GM21619 (cell line): ENCODE data around the gene TNFRSF9.
"Not testable (repeated sequence)": the region's sequence is repeated elsewhere in the genome, so short reads cannot be mapped to it uniquely, and the experiment has no call there.

ENCODE experiments used
- ATAC-seq: cut with Tn5 transposase; IDR thresholded peaks from one replicate; pipeline ENCODE4 v1.9.1; 2021; ENCODE audit not compliant: unreplicated experiment

The TNFRSF9 gene

DNA sequence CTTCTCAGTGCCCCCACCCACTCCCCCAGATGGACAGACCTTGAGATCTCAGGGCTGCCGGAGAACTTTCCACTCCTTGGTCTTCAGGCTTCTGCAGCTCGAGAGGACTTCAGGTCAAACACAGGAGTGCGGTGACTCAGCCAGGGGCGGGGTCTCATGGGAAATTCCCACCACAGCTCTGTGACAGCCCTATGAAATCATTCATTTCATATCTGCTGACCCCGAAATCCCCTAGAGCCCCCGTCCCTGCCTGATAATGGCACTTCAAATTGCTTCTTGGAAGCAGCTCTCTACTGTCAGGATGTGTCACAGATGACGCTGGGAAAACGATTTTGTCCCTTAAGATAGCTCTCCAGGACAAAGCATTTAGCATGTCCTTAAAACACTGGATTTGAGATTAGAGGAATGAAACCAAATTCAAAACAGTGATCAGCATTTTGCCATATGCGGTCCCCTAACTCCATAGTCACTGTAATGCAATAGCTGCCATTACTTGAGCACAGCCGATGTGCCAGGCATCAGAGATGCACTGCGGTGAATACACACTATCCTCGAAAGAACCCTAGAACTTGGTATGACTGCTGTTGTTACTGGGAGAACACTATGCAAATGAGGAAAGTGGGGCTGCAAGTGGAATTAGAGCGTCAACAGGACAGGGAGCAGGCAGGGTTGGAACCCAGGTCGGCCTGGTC, at the start of gene TNFRSF9:
TNFRSF9 (minus strand) TSS at position 95 of the 692 bp plus-strand sequence. CDS start 845 bp downstream, outside the sequence.
- peak; percentile 65 for ATAC-seq

GRCh38 chr1:7989762-7990428, 49.3 kb upstream of the TNFRSF9 start:
- ATAC-seq, result no peak

DNA sequence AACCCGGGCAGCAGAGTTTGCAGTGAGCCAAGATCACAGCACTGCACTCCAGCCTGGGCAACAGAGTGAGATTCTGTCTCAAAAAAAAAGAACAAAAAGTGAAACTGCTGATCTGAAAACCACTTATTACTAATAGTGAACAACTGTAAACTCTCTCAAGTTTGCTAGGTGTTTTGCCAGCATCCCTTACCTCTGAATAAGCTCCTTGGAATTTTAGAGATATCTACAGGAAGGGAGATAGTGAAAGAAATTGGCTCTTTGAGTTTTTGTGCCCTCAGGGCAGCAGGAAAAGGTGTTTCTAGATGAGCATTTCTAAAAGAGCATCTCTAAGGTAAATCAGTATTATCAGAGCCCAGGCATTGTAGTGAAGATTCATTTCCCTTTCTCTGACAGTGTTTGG, 47.9 kb upstream of the TNFRSF9 start:
- no peak for ATAC-seq

DNA sequence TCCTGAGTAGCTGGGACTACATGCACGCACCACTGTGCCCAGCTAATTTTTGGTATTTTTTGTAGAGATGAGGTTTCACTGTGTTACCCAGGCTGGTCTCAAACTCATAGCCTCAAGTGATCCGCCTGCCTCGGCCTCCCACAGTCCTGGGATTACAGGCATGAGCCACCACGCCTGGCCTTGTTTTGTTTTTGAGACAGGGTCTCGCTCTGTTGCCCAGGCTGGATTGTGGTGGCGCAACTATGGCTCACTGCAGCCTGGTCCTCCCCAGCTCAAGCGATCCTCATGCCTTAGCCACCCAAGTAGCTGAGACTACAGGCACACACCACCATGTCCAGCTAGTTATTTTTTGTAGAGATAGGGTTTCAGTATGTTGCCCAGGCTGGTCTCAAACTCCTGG, 46.9 kb upstream of the TNFRSF9 start:
- ATAC-seq, result no peak

GRCh38 chr1:7985851-7986612, 45.4 kb upstream of the TNFRSF9 start:
- no peak for ATAC-seq

DNA sequence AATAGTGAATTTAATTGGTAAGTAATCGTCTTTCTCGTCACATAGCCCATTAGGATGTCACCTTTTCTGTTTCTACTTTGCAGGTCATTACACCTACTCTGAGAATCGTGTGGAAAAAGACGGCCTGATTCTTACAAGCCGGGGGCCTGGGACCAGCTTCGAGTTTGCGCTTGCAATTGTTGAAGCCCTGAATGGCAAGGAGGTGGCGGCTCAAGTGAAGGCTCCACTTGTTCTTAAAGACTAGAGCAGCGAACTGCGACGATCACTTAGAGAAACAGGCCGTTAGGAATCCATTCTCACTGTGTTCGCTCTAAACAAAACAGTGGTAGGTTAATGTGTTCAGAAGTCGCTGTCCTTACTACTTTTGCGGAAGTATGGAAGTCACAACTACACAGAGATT, 44.2 kb upstream of the TNFRSF9 start:
- no peak for ATAC-seq

DNA sequence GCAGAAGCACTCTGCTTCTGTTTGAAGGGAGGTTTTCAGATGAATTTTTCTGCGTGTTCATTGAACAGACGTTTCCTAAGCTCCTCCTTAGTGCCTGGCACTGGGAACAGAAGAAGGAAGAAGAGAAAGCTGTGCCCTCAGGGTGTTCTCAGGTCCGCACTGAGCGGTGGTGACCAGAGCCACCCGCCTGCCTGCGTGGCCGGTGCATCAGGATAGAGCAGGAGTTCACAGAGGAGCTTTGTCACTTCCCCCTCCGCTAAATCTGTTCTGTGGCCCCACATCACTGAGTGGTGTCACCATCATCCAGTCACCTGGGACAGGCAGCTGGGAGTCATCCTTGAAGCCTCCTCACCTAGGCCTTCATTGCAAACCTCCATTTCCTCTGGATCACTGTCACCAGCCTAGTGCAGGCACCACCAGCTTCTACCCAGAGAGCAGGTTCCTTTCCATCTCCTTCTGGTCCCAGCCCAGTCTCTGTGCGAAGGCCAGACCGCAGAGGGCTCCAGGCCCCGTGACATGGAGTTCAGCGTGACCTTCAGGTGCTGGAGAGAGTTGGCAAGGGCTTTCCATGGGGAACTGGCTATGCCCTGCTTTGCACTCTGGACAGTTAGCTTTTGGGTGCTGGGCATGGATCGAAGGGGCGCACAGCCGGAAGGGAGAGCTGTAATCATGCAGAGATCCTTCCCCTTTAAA, 42.6 kb upstream of the TNFRSF9 start:
- no peak for ATAC-seq

- no peak for ATAC-seq
Observed at GRCh38 chr1:7980984-7981383, 40.3 kb upstream of the TNFRSF9 start.

DNA sequence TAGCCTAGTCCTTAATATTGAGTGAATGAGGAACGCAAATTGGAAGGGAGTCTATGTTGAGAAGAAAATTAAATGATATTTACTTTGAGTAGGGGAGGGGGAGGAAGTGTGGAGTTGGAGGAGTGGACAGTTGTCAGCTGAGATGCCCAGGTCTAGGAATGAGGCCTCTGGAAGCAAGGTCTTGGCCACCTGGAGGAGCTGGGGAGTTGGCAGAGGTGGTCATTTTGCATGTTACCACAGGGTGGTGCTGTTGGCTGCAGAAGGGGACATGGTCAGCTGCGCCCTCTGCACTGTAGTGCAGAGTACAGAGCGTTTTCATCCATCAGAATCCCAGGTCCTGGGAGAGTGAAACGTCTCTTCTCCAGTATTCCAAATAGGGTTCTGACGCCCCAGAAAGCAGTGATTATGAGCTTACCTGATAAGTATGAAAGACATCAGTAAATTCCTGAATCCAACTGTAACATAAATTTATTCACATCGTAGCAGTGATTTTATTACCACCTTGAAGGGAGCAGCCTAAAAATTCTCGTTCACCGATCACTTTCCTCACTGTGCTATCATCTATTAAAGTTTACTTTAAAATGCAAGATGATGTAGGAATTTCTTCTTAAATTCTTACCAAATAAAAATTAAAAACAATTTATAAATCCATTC, 34.7 kb upstream of the TNFRSF9 start:
- ATAC-seq, result no peak

- no peak for ATAC-seq
Observed at GRCh38 chr1:7973086-7973485, 32.4 kb upstream of the TNFRSF9 start.

DNA sequence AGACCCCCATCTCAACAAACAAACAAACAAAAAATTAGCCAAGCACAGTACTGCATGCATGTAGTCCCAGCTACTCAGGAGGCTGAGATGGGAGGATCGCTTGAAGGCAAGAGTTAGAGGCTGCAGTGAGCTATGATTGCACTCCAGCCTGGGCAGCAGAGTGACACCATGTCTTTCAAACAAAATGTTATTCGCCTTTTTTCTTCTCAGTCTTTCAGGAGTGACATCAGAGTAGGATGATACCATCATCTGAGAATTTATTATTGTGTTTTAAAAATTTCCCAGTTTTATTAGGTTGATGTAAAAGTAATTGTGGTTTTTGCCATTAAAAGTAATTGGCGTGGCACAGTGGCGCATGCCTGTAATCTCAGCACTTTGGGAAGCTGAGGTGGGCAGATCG, 31.6 kb upstream of the TNFRSF9 start:
- no peak for ATAC-seq

DNA sequence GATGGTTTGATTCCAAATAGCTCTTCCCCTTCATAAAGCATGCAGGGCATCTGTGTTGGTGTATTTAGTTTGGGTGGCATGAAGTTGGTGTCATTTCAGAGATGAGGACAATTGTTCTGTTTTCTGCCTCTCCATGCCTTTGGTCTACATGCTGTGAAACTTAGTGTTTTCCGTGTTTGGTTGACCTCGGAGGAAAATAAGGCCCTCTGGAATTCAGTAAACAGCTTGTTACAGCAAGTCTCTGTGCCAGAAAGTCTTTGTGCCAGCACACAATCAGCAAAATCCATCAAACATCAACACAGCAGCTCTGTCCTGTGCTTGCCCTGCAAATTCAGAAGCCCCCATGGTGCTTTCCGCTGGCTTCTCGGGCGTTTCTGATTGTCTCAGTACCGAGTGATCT, 30.4 kb upstream of the TNFRSF9 start:
- ATAC-seq, result no peak

GRCh38 chr1:7970246-7970645, 29.6 kb upstream of the TNFRSF9 start:
- ATAC-seq, result no peak

GRCh38 chr1:7967651-7968050, 27.0 kb upstream of the TNFRSF9 start:
- no peak for ATAC-seq

DNA sequence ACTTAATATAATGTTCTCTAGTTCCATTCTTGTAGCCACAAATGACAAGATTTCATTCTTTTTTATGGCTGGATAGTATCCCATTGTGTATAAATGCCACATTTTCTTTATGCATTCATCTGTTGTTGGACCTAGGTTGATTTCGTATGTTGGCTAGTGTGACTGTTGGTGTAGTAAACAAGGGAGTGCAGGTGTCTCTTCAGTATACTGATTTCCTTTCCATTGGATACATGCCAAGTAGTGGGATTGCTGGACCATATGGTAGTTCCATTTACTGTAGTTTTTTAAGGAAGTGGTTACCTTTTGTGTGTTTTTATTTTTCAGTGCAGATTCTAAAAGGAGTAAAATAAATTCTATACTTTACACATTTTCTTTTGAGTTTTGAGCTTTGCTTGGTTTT, 26.6 kb upstream of the TNFRSF9 start:
- ATAC-seq, result no peak

- no peak for ATAC-seq
Observed at GRCh38 chr1:7964476-7964875, 23.8 kb upstream of the TNFRSF9 start.

DNA sequence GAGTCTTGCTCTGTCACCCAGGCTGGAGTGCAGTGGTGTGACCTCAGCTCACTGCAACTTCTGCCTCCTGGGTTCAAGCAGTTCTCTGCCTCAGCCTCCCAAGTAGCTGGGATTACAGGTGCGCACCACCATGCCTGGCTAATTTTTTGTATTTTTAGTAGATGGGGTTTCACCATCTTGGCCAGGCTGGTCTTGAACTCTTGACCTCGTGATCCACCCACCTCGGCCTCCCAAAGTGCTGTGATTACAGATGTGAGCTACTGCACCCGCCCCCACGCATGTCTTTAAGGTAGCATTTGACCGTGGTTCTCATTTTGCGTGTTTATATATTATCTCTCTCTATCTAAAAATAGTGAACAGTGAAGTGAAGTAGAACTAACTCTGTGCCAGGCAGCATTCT, 23.2 kb upstream of the TNFRSF9 start:
- not testable (repeated sequence) for ATAC-seq

- ATAC-seq, result not testable (repeated sequence)
Observed at GRCh38 chr1:7963378-7963730, 22.7 kb upstream of the TNFRSF9 start.

- no peak for ATAC-seq
Observed at GRCh38 chr1:7962636-7963377, 22.2 kb upstream of the TNFRSF9 start.

DNA sequence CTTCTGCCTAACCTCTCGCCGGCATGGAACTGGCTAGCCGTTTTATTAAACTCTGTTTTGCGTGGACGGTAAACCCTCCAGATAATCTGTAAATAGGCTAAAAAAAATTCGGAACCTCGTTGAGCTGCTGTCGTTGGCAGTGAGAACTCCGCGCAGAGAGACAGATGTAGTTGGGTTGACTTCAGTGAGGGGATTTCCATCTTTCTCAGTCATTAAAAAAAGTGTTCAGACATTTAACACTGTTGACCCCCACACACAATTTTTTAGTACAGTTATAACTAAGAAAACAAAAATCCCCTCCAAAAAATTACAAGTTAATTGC, 21.3 kb upstream of the TNFRSF9 start:
- peak; percentile 2 for ATAC-seq
